Vein endothelial cell (primary cell): ENCODE results near the gene STRA8. TPM values are rescaled to one million over a fixed set of nuclear protein-coding genes. Genes with fewer than 3 reads are reported as not detected.

Experiments
- small RNA-seq: library from RNA; depleted of rRNA; stranded (forward); fragments of <200 nt; gene quantifications from one replicate; pipeline ENCODE3, GENCODE V24; 2012
- total RNA-seq: library from RNA; depleted of rRNA; stranded (reverse); fragments of >200 nt; gene quantifications from 2 replicates; pipeline ENCODE4 v1.2.3, GENCODE V29; 2012

Gene STRA8, protein sequence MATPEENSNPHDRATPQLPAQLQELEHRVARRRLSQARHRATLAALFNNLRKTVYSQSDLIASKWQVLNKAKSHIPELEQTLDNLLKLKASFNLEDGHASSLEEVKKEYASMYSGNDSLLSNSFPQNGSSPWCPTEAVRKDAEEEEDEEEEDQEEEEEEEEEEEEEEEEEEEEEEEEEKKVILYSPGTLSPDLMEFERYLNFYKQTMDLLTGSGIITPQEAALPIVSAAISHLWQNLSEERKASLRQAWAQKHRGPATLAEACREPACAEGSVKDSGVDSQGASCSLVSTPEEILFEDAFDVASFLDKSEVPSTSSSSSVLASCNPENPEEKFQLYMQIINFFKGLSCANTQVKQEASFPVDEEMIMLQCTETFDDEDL
- not detected in 2 replicates for total RNA-seq

DNA sequence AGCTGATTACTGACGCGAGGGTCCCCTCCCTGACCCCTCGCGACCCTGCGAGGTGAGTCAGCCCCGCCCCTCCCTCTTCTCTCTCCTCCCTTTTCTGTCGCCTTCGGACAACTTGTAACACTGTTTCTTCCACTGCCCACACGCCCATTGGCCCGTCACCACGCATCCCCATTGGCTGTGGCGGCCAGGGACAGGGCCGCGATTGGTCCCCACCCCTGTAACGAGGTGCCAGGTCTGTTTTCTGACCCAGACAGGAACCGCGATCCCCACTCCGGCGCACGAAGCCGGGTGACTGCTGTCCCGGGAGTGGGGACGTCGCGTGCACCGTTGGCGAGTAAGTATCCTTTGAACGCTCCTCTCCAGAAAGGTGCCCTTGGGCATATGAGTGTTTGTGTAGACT lies at the start of gene STRA8:
STRA8 (plus strand) TSS at position 269 of the 400 bp plus-strand sequence. CDS start 6,687 bp downstream, outside the sequence.

DNA sequence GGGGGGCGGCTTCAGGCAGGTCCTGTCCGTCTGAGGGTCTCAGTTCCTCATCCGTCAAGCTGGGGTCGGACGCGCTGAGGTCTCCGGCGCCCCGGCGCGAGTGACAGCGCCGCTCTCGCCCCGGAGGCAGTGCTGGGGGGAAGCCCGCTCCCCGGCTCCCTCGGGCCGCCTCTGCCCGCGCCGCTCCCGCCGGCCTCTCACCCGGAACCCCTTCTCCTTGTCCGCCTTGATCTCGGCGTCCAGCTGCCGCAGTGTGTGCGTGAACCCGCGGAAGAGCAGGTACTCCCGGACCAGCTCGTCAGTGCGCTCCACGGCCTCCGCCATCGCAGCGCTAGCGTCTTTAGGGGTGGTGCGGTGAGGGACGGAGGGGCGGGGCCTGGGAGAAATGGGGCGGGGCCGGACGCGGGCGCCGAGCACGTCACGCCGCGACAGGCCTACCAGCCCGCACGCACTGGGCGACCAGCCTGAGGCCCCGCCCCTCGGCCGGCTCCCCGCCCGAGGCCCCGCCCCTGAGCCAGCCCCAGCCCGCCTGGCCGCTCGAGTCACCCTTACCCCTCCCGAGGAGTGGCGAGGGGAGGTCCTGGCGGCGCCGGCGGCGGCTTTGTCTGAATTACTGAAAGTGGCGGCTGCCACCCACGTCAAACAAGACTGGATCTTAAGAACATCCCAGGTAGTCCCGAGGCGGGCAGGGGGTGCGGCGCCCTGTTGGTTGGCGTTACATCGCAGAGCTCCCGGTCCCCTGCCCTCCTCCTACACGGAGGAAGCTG lies 22.3 kb upstream of the STRA8 start, which contains the start of gene WDR91:
WDR91 (minus strand) TSS at position 348 of the 767 bp plus-strand sequence; CDS start at position 324, 24 bp downstream.

Small RNAs within 50 kb of the gene (small RNA-seq; reads per million reads assigned to genes)
- gene MIR6509 = 0.13 reads per million

Other genes with a start within 250 kb of the STRA8 start
- 1.6 and 1.9 TPM in 2 replicates for gene AGBL3, start 247.3 kb upstream of the STRA8 start, total RNA-seq
- 24.9 and 28.7 TPM in 2 replicates for gene TMEM140, start 85.8 kb upstream of the STRA8 start, total RNA-seq
- gene CYREN, start 63.1 kb upstream of the STRA8 start, total RNA-seq = 23.5 and 28.8 TPM in 2 replicates
- 4.5 and 5.2 TPM in 2 replicates for gene WDR91, start 22.3 kb upstream of the STRA8 start, total RNA-seq